SK-MEL-5 (cell line): ENCODE results near the gene VCP. TPM values are rescaled to one million over a fixed set of nuclear protein-coding genes. Genes with fewer than 3 reads are reported as not detected.
"Not testable (repeated sequence)": the region's sequence is repeated elsewhere in the genome, so short reads cannot be mapped to it uniquely, and the experiment has no call there.

Experiments used
- DNase-seq: peaks from one replicate; pipeline ENCODE4 v3.0.0-alpha.2; 2016; ENCODE audit warnings: low read depth, low spot score
- in situ Hi-C: cut with HindIII; loops from 2 replicates; pipeline ENCODE4 v1.10.0; 2016; ENCODE audit warnings: low sequenced_read_pairs, high pct_unique_total_duplicates, low pct_unique_long_range_greater_than_20kb
- small RNA-seq, 2 experiments: library from RNA; depleted of rRNA; stranded (forward); fragments of <200 nt; gene quantifications; one replicate each; pipeline ENCODE3, GENCODE V24; 2014
- total RNA-seq: library from RNA; depleted of rRNA; stranded (reverse); fragments of >200 nt; shearing (Covaris generic); gene quantifications from 2 replicates; pipeline ENCODE4 v1.2.3, GENCODE V29; 2014; rRNA removed

Gene VCP
- total RNA-seq, 1 experiment from 2014 or later: 203 TPM

DNA sequence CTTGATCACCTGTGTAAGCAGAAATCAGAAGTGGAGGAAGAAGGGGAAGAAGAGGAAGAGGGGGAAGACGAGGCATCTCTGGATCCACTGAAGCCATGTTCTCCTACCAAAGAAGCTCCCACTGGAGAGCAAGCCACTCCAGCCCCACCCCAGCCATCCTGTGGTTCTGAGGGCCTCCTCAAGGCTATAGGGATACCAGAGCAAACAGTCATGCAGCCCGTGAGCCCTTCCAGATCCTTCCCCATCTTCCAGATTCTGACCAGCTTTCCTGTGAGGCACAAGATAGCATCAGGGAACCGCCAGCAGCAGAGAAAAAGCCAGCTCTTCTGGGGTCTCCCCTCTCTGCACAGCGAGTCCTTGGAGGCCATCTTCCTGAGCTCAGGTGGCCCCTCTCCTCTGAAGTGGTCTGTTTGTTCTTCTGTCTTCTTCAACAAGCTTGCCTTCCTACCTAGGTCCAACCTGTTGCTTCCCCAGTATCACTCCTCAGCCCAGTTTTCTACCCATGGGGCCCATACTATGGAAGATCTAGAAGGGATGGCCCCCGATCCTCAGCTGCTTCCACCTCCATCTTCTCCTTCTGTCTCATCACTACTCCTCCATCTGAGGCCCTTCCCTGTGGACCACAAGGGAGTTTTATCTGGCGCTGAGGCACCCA, 29.4 kb downstream of the VCP start:
- in situ Hi-C loops: no loop called here
- no peak for DNase-seq

DNA sequence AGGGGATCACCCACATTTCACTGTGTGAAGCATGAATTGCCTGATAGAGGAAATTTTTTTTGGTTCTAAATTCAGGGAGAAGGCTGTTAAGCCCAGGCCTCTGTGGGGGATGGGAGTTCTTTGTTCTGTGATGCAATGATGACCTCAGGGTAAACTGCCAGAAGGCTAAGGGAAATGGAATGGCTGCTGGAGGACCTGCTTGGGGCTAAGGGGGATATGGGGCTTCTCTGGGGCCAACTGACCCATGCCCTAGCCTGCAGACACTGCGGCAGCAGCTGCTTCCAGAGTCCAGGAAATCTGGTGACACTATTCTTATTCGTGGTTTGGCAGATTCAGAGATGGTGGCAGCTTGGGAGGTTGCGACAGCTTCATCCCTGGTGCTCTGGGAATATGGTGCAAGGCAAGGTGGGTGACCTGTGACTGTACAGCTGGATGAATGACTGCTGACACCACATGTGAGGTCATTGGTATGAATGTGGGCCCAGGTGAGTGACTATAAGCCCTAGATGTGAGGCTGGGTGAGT, 30.3 kb downstream of the VCP start:
- in situ Hi-C loops: no loop called here

DNA sequence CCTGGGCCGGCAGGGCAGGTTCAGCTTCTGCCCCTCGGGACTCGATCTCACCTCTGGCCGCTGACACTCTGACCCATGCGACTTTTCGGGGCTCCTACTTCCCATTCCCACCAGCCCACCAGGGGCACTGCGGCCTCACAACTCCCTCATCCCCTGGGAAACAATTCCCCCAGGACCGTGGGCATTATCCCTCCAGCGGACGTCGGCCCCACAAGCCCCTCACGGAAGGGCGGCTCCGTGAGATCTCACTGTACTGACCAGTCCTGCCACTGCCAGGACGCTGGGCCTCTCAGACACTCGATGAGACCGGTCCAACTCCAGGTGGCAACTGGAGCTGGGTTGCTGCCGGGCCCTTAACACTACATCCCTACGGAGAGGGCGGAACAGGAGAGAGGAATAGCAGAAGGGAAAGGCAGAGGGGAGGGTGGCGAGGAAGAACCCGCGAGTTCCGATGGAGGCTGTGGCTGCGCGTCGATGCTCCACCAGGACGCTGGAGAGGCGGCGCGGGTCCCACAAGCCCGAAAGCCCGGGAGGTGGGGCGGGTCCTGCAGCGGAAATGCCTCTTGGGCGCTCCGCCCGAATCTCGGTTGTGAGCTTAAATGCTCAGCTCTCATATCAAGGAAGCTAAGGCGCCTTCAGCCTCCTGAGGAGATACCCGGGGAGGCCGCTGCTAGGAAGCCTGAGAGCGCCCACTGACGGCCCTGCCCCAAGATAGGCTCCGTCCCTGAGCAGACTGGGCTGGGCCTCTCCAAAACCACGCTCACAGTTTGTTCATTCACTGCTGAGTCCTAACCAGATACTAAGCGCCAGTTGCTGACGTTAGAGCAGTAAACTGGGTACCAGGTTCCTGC, 36.3 kb downstream of the VCP start:
- DNase-seq: no peak
- in situ Hi-C loops: no loop called here

More for the DNA sequence above, 30.3 kb downstream of the VCP start:
- no peak for DNase-seq

DNA sequence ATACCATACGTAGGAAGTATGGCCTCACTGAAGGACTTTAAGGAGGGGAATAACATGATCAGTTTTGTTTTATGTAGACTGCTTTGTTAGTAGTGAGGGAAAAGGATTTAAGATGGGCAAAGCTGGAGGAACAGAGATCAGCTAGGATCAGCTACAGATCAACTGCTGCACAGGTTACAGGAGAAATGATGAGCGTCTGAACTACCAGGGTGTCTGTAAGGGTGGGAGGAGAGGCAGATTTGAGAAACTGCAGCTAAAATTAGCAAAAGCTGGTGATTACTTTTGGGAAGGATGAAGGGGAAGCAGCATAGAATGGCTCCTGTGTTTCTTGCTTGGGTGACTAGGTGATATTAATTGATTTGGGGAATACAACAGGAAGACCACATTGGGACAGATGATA, 39.3 kb downstream of the VCP start:
- no peak for DNase-seq
- in situ Hi-C loops: no loop called here

DNA sequence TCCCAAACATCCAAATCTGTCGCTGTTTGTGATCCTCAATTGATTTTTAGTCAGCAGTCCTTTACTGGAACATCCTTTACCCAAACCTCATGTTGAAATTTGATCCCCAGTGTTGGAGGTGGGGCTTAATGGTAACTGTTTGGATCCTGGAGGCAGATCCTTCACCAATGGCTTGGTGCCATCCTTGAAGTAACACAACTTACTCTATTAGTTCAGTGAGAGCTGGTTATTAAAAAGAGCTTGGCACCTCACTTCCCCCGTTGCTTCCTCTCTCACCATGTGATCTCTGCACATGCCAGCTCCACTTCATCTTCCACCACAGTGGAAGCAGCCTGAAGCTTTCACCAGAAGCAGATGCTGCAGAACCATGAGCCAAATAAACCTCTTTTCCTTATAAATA, 42.6 kb downstream of the VCP start:
- in situ Hi-C loops: no loop called here
- DNase-seq: no peak

DNA sequence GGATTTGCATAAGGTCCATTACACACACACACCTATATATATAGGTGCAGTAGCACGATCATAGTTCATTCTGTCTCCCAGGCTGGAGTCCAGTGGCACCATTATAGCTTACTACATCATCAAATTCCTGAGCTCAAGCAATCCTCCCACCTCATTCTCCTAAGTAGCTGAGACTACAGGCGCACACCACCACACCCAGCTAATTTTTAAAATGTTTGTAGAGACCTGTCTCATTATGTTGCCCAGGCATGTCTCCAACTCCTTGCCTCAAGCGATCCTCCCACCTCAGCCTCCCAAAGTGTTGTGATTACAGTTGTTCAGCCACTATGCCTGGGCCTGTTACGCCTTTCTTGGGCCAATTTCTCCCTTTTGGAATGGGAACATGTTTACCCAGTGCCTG, 43.2 kb downstream of the VCP start:
- in situ Hi-C loops: no loop called here

DNA sequence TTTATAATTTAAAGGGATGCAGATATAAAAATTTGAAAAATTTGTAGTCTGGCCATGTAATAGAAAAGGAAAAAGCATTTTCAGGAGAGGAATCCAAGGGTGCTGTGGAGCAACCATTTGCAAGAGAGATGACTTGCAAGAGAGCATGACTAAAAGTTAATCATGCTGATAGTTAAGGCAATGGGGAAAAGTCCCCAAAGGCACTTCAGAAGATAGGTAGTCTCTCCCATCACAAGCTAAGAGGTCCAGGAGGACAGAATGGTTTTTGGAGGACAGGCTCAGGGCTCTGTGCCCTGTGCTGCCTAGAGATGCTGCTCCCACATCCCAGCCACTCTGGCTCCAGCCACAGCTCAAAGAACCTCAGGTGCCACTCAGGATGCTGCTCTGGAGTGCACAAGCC, 44.1 kb downstream of the VCP start:
- no peak for DNase-seq
- in situ Hi-C loops: no loop called here

More for the DNA sequence above, 43.2 kb downstream of the VCP start:
- DNase-seq: no peak

DNA sequence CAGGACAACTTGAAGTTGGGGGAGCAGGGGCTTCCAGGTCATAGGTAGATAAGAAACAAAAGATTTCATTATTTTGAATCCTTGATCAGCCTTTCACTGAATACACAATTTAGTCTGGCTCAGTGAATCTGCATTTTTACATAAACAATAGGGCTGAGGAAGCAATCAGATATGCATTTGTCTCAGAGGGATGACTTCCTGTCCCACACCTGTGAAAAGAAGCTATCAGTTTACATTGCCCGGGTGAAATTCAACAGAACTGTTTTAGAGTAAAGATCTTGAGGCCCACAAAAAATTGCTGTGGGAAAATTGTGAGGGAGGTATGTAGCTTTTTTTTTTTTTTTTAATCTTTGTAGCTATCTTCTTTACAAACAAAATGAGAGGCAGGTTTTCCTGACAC, 44.6 kb downstream of the VCP start:
- in situ Hi-C loops: no loop called here
- DNase-seq: no peak

DNA sequence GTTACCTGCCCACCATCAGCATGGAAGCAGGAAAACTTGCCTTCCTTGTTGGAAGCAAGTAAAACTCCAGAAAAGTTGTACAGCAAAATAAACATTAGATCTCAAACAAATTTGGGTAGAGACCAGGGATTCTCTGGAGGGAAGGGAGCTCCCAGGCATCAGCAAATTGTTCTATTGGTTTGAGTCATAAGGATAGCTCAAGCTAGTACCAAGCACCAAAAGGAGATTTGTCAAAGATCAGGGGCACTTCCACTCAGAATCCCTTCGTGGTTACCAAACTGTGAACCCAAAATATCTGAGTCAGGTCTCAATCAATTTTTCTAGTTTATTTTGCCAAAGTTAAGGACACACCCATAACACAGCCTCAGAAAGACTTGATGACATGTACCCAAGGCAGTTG, 45.1 kb downstream of the VCP start:
- in situ Hi-C loops: no loop called here
- no peak for DNase-seq

DNA sequence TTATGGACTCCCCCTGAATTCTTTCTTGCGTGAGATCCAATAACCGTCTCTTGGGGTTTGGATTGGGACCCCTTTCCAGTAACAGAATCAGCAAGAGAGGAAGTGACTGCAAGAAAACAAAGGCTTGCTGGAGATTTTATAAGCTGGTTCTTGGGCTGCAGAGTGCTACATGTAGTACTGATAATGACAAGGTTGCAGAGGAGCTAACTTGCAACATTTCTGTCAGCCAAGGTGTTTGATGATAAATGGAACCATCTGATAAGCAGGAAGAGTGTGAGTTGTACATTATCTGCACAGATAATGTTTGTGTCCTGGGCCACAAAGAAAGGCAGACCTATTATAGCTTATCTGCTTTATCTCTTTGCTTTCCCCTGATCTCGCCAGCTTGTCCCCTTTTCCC, 45.8 kb downstream of the VCP start:
- in situ Hi-C loops: no loop called here
- DNase-seq: no peak

DNA sequence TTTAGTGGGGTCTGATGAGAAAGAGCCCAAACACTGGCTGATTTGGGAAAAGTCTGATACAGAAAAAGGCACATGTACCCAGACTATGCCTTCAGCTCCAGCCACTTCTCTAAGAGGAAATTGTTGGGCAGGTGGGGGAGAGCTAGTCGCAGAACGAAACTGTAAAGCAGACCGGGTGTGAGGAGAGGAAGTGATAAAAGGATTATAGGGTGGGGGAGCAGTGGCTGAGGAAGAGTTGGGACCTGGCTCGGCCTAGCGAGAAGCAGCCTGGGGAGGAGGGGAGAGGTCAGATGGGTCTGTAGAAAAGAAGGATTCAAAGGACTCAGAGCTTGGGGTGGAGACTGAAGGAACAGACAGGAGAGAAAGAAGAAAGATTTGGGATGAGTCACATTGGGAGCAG, 49.0 kb downstream of the VCP start:
- in situ Hi-C loops, DNase-seq: not testable (repeated sequence)

DNA sequence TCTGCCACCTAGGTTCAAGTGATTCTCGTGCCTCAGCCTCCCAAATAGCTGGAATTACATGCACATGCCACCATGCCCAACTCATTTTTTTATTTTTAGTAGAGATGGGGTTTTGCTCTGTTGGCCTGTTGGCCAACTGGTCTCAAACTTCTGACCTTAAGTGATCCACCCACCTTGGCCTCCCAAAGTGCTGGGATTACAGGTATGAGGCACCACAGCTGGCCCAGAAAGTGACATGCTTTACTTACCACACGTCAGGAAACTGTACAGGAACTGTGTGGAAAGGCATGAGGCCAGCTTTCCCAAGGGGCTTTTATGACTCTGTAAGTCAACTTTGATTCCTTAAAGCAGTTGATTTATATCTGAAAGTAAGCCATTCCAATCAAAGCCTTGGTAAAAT, 57.9 kb downstream of the VCP start:
- in situ Hi-C loops: no loop called here
- no peak for DNase-seq

DNA sequence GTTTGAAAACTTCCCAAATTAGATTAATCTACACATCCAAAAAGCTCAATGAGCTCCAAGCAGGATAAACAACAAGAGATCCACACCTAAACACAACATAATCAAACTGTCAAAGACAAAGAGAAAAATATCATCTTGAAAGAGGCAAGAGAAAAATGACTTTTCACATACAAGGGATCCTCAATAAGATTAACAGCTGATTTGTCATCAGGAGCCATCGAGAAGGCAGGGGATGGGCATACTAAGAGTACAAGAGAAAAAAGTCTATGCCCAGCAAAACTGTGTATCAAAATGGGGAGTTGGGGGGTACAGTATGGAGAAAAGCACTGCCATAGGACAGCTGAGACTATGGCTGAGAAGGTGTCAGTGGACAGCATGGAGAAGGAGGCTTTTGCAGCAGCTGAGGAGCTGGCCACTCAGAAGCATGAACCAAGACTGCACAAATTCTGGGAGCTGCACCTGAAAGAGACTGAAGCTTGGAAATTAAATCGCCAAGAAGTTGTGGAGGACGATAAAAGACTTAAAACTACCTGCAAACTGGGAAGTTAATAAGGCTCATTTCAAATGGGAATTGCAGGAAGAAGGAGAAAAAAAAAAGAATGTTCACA, 62.0 kb downstream of the VCP start:
- in situ Hi-C loops: no loop called here
- DNase-seq: no peak

Small RNA genes lying within 50 kb of the gene (small RNA-seq; reads per million reads assigned to genes)
- gene RN7SL338P: 0 reads per million in 2 experiments

Other genes starting within 250 kb of the VCP start
- gene PHF24, start 114.3 kb downstream of the VCP start, total RNA-seq: 0.71 and 1.3 TPM in 2 replicates
- gene DNAJB5, start 82.9 kb downstream of the VCP start, total RNA-seq: 4.9 and 6.6 TPM in 2 replicates
- 14.9 and 18.9 TPM in 2 replicates for gene FANCG, start 7.3 kb upstream of the VCP start, total RNA-seq
- gene PIGO, start 24.0 kb upstream of the VCP start, total RNA-seq: 16.9 and 23.2 TPM in 2 replicates
- gene STOML2, start 30.5 kb upstream of the VCP start, total RNA-seq: 123 and 140 TPM in 2 replicates
- 18.3 and 22.1 TPM in 2 replicates for gene ATOSB, start 43.2 kb upstream of the VCP start, total RNA-seq
- 9.6 and 10.6 TPM in 2 replicates for gene UNC13B, start 89.4 kb upstream of the VCP start, total RNA-seq